WERI-Rb-1 (cell line): ENCODE data around the gene ZNF516.

Experiments used
- DNase-seq: peaks from one replicate; pipeline ENCODE4 v3.0.0-alpha.2; 2020
- H3K27ac ChIP-seq: fragments of 250-450 bp; sonication (Bioruptor Pico); 2 replicates; pipeline ENCODE4 v1.5.1; 2020; ENCODE audit warnings: mild to moderate bottlenecking, moderate library complexity
- H3K27me3 ChIP-seq: fragments of 250-450 bp; sonication (Bioruptor Pico); 2 replicates; pipeline ENCODE4 v1.5.1; 2021; ENCODE audit warnings: mild to moderate bottlenecking, low read depth, moderate library complexity; ENCODE audit not compliant: insufficient read depth, severe bottlenecking
- H3K36me3 ChIP-seq: fragments of 250-450 bp; sonication (Bioruptor Pico); 2 replicates; pipeline ENCODE4 v1.5.1; 2020; ENCODE audit warnings: mild to moderate bottlenecking, moderate library complexity
- H3K4me3 ChIP-seq: 2 replicates; pipeline ENCODE4 v1.5.1; 2011; ENCODE audit warnings: low read depth, mild to moderate bottlenecking, control low read depth, low read length
- H3K9me3 ChIP-seq: fragments of 250-450 bp; sonication (Bioruptor Pico); 2 replicates; pipeline ENCODE4 v1.5.1; 2021; ENCODE audit warnings: mild to moderate bottlenecking, moderate library complexity; ENCODE audit not compliant: severe bottlenecking
- CTCF ChIP-seq: IDR thresholded peaks from 2 replicates; pipeline ENCODE4 v1.5.1; 2011; ENCODE audit warnings: low read depth, mild to moderate bottlenecking, control low read depth, inconsistent platforms, low read length

Gene ZNF516

DNA sequence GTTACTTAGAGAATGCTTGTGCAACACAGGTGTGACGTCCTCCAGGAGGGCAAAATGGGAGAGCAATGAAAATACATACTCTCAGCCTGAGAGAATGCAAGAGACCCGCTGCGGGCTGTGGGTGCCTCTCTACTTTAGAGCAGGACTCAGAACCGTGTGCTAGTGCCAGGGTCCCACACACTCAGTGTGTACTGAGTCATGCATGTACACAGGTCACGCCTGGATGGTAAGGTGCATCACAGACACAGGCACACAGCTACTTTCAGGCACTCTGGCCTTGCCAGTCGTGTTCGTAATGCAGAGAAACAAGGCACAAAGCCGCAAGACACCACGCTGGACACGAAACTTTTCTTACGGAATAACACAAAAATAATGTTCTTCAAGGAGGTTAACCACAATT lies 125.3 kb downstream of the ZNF516 start:
- H3K4me3 ChIP-seq: no peak overlapping the region
- no peak overlapping the region for H3K27ac ChIP-seq
- no peak for DNase-seq
- H3K9me3 ChIP-seq: no peaks in the 10 kb centered on the region
- peaks cover 65% of the 10 kb centered on the region for H3K36me3 ChIP-seq
- no peaks in the 10 kb centered on the region for H3K27me3 ChIP-seq
- TF ChIP-seq CTCF: no peak

- no peak overlapping the region for H3K27ac ChIP-seq
Observed at GRCh38 chr18:76368976-76369375, 126.1 kb downstream of the ZNF516 start.

GRCh38 chr18:76368271-76368670 lies 126.8 kb downstream of the ZNF516 start:
- Histone ChIP-seq H3K27ac (no peak overlapping the region), H3K36me3 (peaks cover 62% of the 10 kb centered on the region), H3K27me3 (no peaks in the 10 kb centered on the region), H3K4me3 (no peak overlapping the region), H3K9me3 (no peaks in the 10 kb centered on the region)
- no peak for DNase-seq
- TF ChIP-seq CTCF: no peak

More at GRCh38 chr18:76368976-76369375, 126.1 kb downstream of the ZNF516 start:
- DNase-seq: no peak
- no peaks in the 10 kb centered on the region for H3K9me3 ChIP-seq
- TF ChIP-seq CTCF: no peak
- peaks cover 63% of the 10 kb centered on the region for H3K36me3 ChIP-seq
- no peak overlapping the region for H3K4me3 ChIP-seq
- no peaks in the 10 kb centered on the region for H3K27me3 ChIP-seq

GRCh38 chr18:76367168-76368125 lies 127.6 kb downstream of the ZNF516 start:
- DNase-seq: no peak
- Histone ChIP-seq H3K9me3 (no peaks in the 10 kb centered on the region), H3K27me3 (no peaks in the 10 kb centered on the region), H3K27ac (no peak overlapping the region), H3K4me3 (no peak overlapping the region), H3K36me3 (peaks cover 65% of the 10 kb centered on the region)
- TF ChIP-seq CTCF: no peak

DNA sequence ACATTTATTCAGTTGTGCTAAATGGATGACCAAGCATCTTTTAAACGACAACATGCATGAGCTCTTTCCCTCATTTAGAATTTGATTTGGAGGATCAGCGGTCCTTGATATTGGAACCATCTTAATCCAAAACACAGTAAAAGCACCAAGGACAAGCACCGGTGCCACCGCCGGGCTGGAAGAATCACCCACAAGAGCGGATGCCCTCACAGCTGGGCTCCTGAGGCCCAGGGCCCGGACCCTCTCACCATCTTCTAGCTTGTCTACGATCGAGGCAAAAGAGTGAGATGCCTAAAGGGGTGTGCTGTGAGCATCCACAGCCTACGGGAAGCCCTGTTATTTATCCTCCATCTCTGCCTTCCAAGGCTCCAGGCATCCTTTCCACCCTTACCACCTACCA lies 129.5 kb downstream of the ZNF516 start:
- TF ChIP-seq CTCF: no peak
- DNase-seq: no peak

More for the DNA sequence above, 129.5 kb downstream of the ZNF516 start:
- no peaks in the 10 kb centered on the region for H3K27me3 ChIP-seq
- H3K36me3 ChIP-seq: peaks cover 58% of the 10 kb centered on the region
- no peaks in the 10 kb centered on the region for H3K9me3 ChIP-seq
- no peak overlapping the region for H3K4me3 ChIP-seq
- no peak overlapping the region for H3K27ac ChIP-seq
